H1 (cell line): Measurements from ENCODE around the gene ALPG. TPM values are rescaled to one million over a fixed set of nuclear protein-coding genes. Genes with fewer than 3 reads are reported as not detected.

Source experiments
- CTCF ChIA-PET: fragments of 300-600 bp; sonication (Branson Sonifier 250); formaldehyde crosslinking; loops from one replicate; lab custom pipeline; 2021; ENCODE audit not compliant: partially characterized antibody; lab: Charles Lee
- POLR2A ChIA-PET: fragments of 300-600 bp; sonication (Branson Sonifier 250); formaldehyde crosslinking; loops from one replicate; lab custom pipeline; 2021; ENCODE audit warnings: inconsistent platforms; ENCODE audit not compliant: partially characterized antibody; lab: Charles Lee
- DNase-seq, 2 experiments: peaks; one replicate each; pipeline versions ENCODE4 v3.0.0 to v3.0.0-alpha.2; 2010 to 2022; ENCODE audit warnings: low spot score in 2 of 2, low read depth in 1 of 2, mixed read lengths in 1 of 2
- FAIRE-seq: peaks from 2 replicates; lab custom pipeline; 2011; peaks lifted over from hg19 to GRCh38; lab: Jason Lieb, UNC
- H2AFZ ChIP-seq: 2 replicates; pipeline ENCODE4 v1.8.1; 2012; ENCODE audit warnings: low read length, inconsistent platforms
- H2AK5ac ChIP-seq: 2 replicates; pipeline ENCODE4 v1.6.1; 2013; ENCODE audit warnings: low read depth, low read length
- H2BK120ac ChIP-seq: replicated peaks from 2 replicates; pipeline ENCODE3; 2013; ENCODE audit warnings: low read depth, low read length, inconsistent platforms
- H2BK12ac ChIP-seq: 2 replicates; pipeline ENCODE4 v1.6.1; 2013; ENCODE audit warnings: low read depth, low read length
- H2BK15ac ChIP-seq: 2 replicates; pipeline ENCODE4 v1.6.1; 2013; ENCODE audit warnings: low read length
- H2BK20ac ChIP-seq: 2 replicates; pipeline ENCODE4 v1.6.1; 2013; ENCODE audit warnings: low read length
- H2BK5ac ChIP-seq: 2 replicates; pipeline ENCODE4 v1.6.1; 2013; ENCODE audit warnings: low read depth, low read length
- H3K14ac ChIP-seq: 2 replicates; pipeline ENCODE4 v1.6.1; 2013; ENCODE audit warnings: inconsistent platforms; ENCODE audit not compliant: insufficient read length
- H3K18ac ChIP-seq: 2 replicates; pipeline ENCODE4 v1.6.1; 2013; ENCODE audit warnings: low read length; ENCODE audit errors: extremely low read depth
- H3K23ac ChIP-seq: 2 replicates; pipeline ENCODE4 v1.6.1; 2013; ENCODE audit warnings: inconsistent platforms; ENCODE audit not compliant: insufficient read length
- H3K23me2 ChIP-seq: 2 replicates; pipeline ENCODE4 v1.6.1; 2013; ENCODE audit warnings: low read depth, low read length
- H3K27ac ChIP-seq: 2 replicates; pipeline ENCODE4 v1.6.1; 2011; ENCODE audit warnings: low read depth, low read length, inconsistent platforms
- H3K27me3 ChIP-seq, 4 experiments: replicated peaks in 1 of 4; 1 replicate in 1 of 4; 2 replicates in 3 of 4; pipeline versions ENCODE4 v1.6.1 to v1.8.1; 2011 to 2013; ENCODE audit warnings: low read length in 3 of 4, mild to moderate bottlenecking in 3 of 4, inconsistent platforms in 2 of 4, mixed read lengths in 2 of 4, moderate library complexity in 1 of 4; ENCODE audit not compliant: control insufficient read depth in 3 of 4, insufficient read depth in 3 of 4; ENCODE audit errors: extremely low read depth in 1 of 4
- H3K36me3 ChIP-seq, 4 experiments: 2 replicates each; pipeline versions ENCODE4 v1.6.1 to v1.8.1; 2011 to 2013; ENCODE audit warnings: mild to moderate bottlenecking in 4 of 4, low read length in 3 of 4, moderate library complexity in 2 of 4, control low read depth in 1 of 4, inconsistent platforms in 1 of 4; ENCODE audit not compliant: insufficient read depth in 4 of 4, control insufficient read depth in 2 of 4
- H3K4ac ChIP-seq: replicated peaks from 2 replicates; pipeline ENCODE3; 2013; ENCODE audit warnings: low read length, low read depth, mixed read lengths, inconsistent platforms; ENCODE audit not compliant: insufficient read length
- H3K4me1 ChIP-seq, 4 experiments: replicated peaks in 1 of 4; 1 replicate in 1 of 4; 2 replicates in 3 of 4; pipeline versions ENCODE4 v1.6.1 to v1.8.1; 2011 to 2013; ENCODE audit warnings: low read length in 3 of 4, inconsistent platforms in 2 of 4, mixed read lengths in 1 of 4; ENCODE audit not compliant: insufficient read depth in 4 of 4, control insufficient read depth in 3 of 4
- H3K4me2 ChIP-seq, 2 experiments: 2 replicates each; pipeline versions ENCODE4 v1.6.1 to v1.8.1; 2011 to 2013; ENCODE audit warnings: low read depth in 2 of 2, low read length in 2 of 2, control low read depth in 1 of 2, inconsistent platforms in 1 of 2, mild to moderate bottlenecking in 1 of 2; ENCODE audit not compliant: insufficient read depth in 1 of 2
- H3K4me3 ChIP-seq, 4 experiments: fragments of 200-600, 300-600 bp in 1 of 4; sonication (generic), shearing (Covaris generic), sonication (Bioruptor Twin) in 1 of 4; 2 replicates each; pipeline versions ENCODE4 v1.5.1 to v1.8.1; 2011 to 2016; ENCODE audit warnings: low read length in 4 of 4, low read depth in 3 of 4, control low read depth in 2 of 4, inconsistent platforms in 2 of 4, mild to moderate bottlenecking in 2 of 4, mixed read lengths in 1 of 4, moderate library complexity in 1 of 4; ENCODE audit not compliant: insufficient read depth in 2 of 4; ENCODE audit errors: extremely low read depth in 1 of 4
- H3K56ac ChIP-seq: replicated peaks from 2 replicates; pipeline ENCODE3; 2013; ENCODE audit warnings: low read depth, mild to moderate bottlenecking, mixed read lengths, low read length, inconsistent platforms; ENCODE audit not compliant: insufficient read length
- H3K79me1 ChIP-seq: 2 replicates; pipeline ENCODE4 v1.6.1; 2013; ENCODE audit warnings: low read depth, low read length, control low read depth
- H3K79me2 ChIP-seq, 2 experiments: 2 replicates each; pipeline versions ENCODE4 v1.6.1 to v1.8.1; 2012 to 2013; ENCODE audit warnings: low read length in 2 of 2, mild to moderate bottlenecking in 2 of 2, inconsistent platforms in 1 of 2; ENCODE audit not compliant: insufficient read depth in 2 of 2, control insufficient read depth in 1 of 2
- H3K9ac ChIP-seq, 4 experiments: replicated peaks in 1 of 4; 1 replicate in 1 of 4; 2 replicates in 3 of 4; pipeline versions ENCODE4 v1.6.1 to v1.8.1; 2011 to 2013; ENCODE audit warnings: low read depth in 3 of 4, low read length in 3 of 4, control low read depth in 2 of 4, mild to moderate bottlenecking in 2 of 4, moderate library complexity in 2 of 4, inconsistent platforms in 1 of 4; ENCODE audit errors: extremely low read depth in 1 of 4
- H3K9me3 ChIP-seq, 2 experiments: 2 replicates each; pipeline versions ENCODE4 v1.6.1 to v1.8.1; 2012 to 2013; ENCODE audit warnings: mild to moderate bottlenecking in 2 of 2, moderate library complexity in 2 of 2, control low read depth in 1 of 2, inconsistent platforms in 1 of 2, low read depth in 1 of 2, low read length in 1 of 2, mixed read lengths in 1 of 2; ENCODE audit not compliant: insufficient read depth in 2 of 2
- H4K20me1 ChIP-seq, 2 experiments: replicated peaks in 1 of 2; 2 replicates each; pipeline versions ENCODE3 to v1.8.1; 2011 to 2013; ENCODE audit warnings: inconsistent platforms in 2 of 2, low read length in 2 of 2, mild to moderate bottlenecking in 1 of 2; ENCODE audit not compliant: insufficient read depth in 2 of 2, control insufficient read depth in 1 of 2
- H4K5ac ChIP-seq: 2 replicates; pipeline ENCODE4 v1.6.1; 2013; ENCODE audit warnings: low read length, low read depth, mixed read lengths, inconsistent platforms; ENCODE audit not compliant: insufficient read length
- H4K8ac ChIP-seq: 2 replicates; pipeline ENCODE4 v1.8.0; 2013; ENCODE audit warnings: mild to moderate bottlenecking, moderate library complexity, low read length, inconsistent platforms; ENCODE audit not compliant: insufficient read depth; ENCODE audit errors: extremely low read depth
- H4K91ac ChIP-seq: replicated peaks from 2 replicates; pipeline ENCODE3; 2013; ENCODE audit warnings: low read length, mixed read lengths, inconsistent platforms; ENCODE audit not compliant: insufficient read length
- BCL11A ChIP-seq, 2 experiments: IDR thresholded peaks; one replicate each; pipeline ENCODE4 v1.6.1; 2011; ENCODE audit warnings: low read depth in 2 of 2, low read length in 2 of 2, mild to moderate bottlenecking in 2 of 2
- CEBPB ChIP-seq: IDR thresholded peaks from 2 replicates; pipeline ENCODE4 v1.6.1; 2012; ENCODE audit warnings: low read depth, low read length
- CHD1 ChIP-seq: IDR thresholded peaks from 2 replicates; pipeline ENCODE4 v1.6.1; 2012; ENCODE audit warnings: low read depth, low read length, improper control_type of control experiment
- JUN ChIP-seq: IDR thresholded peaks from 2 replicates; pipeline ENCODE4 v1.6.1; 2011; ENCODE audit warnings: low read depth, mild to moderate bottlenecking, improper control_type of control experiment, low read length
- KDM1A ChIP-seq: fragments of 200-600, 300-600 bp; sonication (generic); IDR thresholded peaks from 2 replicates; pipeline ENCODE4 v1.7.1; 2016; ENCODE audit warnings: mild to moderate bottlenecking, low read length, borderline replicate concordance
- MAFK ChIP-seq: IDR thresholded peaks from 2 replicates; pipeline ENCODE4 v1.6.1; 2012; ENCODE audit warnings: low read depth, mild to moderate bottlenecking, improper control_type of control experiment, low read length
- NANOG ChIP-seq: IDR thresholded peaks from 2 replicates; pipeline ENCODE4 v1.6.1; 2011; ENCODE audit warnings: low read length, low read depth, mild to moderate bottlenecking, inconsistent platforms; ENCODE audit not compliant: insufficient read depth, poor library complexity, severe bottlenecking
- RFX5 ChIP-seq: IDR thresholded peaks from 2 replicates; pipeline ENCODE4 v1.6.1; 2011; ENCODE audit warnings: low read depth, low read length, improper control_type of control experiment, borderline replicate concordance
- SP2 ChIP-seq: IDR thresholded peaks from 2 replicates; pipeline ENCODE4 v1.6.1; 2012; ENCODE audit warnings: mild to moderate bottlenecking, low read length, inconsistent platforms
- SUZ12 ChIP-seq: fragments of 200-600 bp; sonication (generic); IDR thresholded peaks from 2 replicates; pipeline ENCODE4 v1.6.1; 2012; ENCODE audit warnings: mild to moderate bottlenecking, inconsistent platforms, low read length, moderate library complexity, mixed read lengths
- ZNF274 ChIP-seq: IDR thresholded peaks from 2 replicates; pipeline ENCODE4 v1.7.0; 2012; ENCODE audit warnings: low read length, borderline replicate concordance; ENCODE audit errors: extremely low read depth
- WGBS, 2 experiments: shearing (Covaris generic) in 1 of 2; methylation state at CpG; one replicate each; pipeline versions ENCODE4 v1.1.6 to v1.1.7; 2013 to 2015; ENCODE audit warnings: low lambda C conversion rate in 2 of 2, mixed read lengths in 2 of 2, inconsistent platforms in 1 of 2, low coverage in 1 of 2, missing lambda C conversion rate in 1 of 2; ENCODE audit not compliant: insufficient replicate concordance in 2 of 2, insufficient coverage in 1 of 2, insufficient read length in 1 of 2; ENCODE audit errors: extremely low coverage in 1 of 2, missing lambda C conversion rate in 1 of 2; 5-methylcytosine and 5-hydroxymethylcytosine counted together
- polyA plus RNA-seq, 7 experiments: library from polyadenylated mRNA; depleted of rRNA in 3 of 7; stranded (reverse) in 5 of 7; unstranded in 2 of 7; fragments of >200 nt in 5 of 7; fragments of 200-250 nt in 2 of 7; gene quantifications; 1 replicate in 5 of 7; 2 replicates in 1 of 7; 4 replicates in 1 of 7; pipeline versions ENCODE4 v1.2.1 to v1.2.3, GENCODE V29; 2011 to 2013; ENCODE audit warnings: missing spikeins in 2 of 7, mixed read lengths in 2 of 7
- total RNA-seq: library from RNA; stranded (reverse); fragmentation: NEBNext Ultra II Directional; extraction: Animal tissue kit (Norgen Biotek cat#: 25700); gene quantifications from 2 replicates; pipeline ENCODE4 v1.2.1, GENCODE V29; 2021
- TF ChIP-seq, protein P1 (sequence below): IDR thresholded peaks from 2 replicates; pipeline ENCODE4 v1.6.1; 2012; ENCODE audit warnings: inconsistent platforms

Gene ALPG
- total and polyA plus RNA-seq, 2 of the 8 experiments (the other 6 are each of a cell fraction or from before 2014, with no cell fraction given) = 0.56 to 2.1 TPM

- H3K23me2 ChIP-seq = no peaks in the 10 kb centered on the region
- H4K8ac ChIP-seq = no peak overlapping the region; the same call in 1 of the 2 replicates
- no peak overlapping the region for H3K23ac ChIP-seq
- 84% methylated on average over 12 of the region's 12 CpGs; no CpG with 5 or more reads in 1 of the 2 experiments for WGBS, 2 experiments
- H4K20me1 ChIP-seq = no peaks in the 10 kb centered on the region
- no peaks in the 10 kb centered on the region for H3K36me3 ChIP-seq
- H2BK12ac ChIP-seq = 0 out of 2 replicates have a peak overlapping the region, but pooled peaks have one; percentile 71
- H4K91ac ChIP-seq = no peak overlapping the region
- no peak overlapping the region for H2BK120ac ChIP-seq
- no peak overlapping the region for H3K14ac ChIP-seq
- no peak overlapping the region for H3K9ac ChIP-seq
- no peaks in the 10 kb centered on the region for H3K79me1 ChIP-seq
- H3K79me2 ChIP-seq = no peaks in the 10 kb centered on the region
- H3K9me3 ChIP-seq = no peaks in the 10 kb centered on the region
- peaks cover 0 to 13% (median 9%) of the 10 kb centered on the region in 4 experiments; a peak in 6 of 7 replicates for H3K4me1 ChIP-seq
- DNase-seq = no peak
- no peak overlapping the region for H2BK15ac ChIP-seq
- no peak overlapping the region for H3K4ac ChIP-seq
- H3K4me3 ChIP-seq = no peak overlapping the region
- H4K5ac ChIP-seq = no peak overlapping the region
- no peak overlapping the region for H2AFZ ChIP-seq
- H2BK20ac ChIP-seq = no peak overlapping the region
- no peak overlapping the region for H3K56ac ChIP-seq
- no peak overlapping the region for H2BK5ac ChIP-seq
- POLR2A ChIA-PET = interaction anchor here (0.9 to 1.6 kb wide), 7 partner anchors 12 to 26 kb away, joined by 3 to 5 read pairs (median 4); no protein-coding TSS in a partner anchor
- H3K18ac ChIP-seq = no peak overlapping the region; the same call in 1 of the 2 replicates
- H3K27me3 ChIP-seq = peaks cover 0 to 2% (median 0%) of the 10 kb centered on the region in 4 experiments; a peak in 2 of 7 replicates
- H3K27ac ChIP-seq = no peak overlapping the region
- H2AK5ac ChIP-seq = no peak overlapping the region
- H3K4me2 ChIP-seq = no peak overlapping the region
- CTCF ChIA-PET = interaction anchor here (0.6 to 6.8 kb wide), 40 partner anchors 10 to 536 kb away, joined by 3 to 82 read pairs (median 4); partner anchors contain the start of genes ALPG and PRSS56
- FAIRE-seq = no peak
- TF ChIP-seq KDM1A (no peak), NANOG (no peak), CHD1 (no peak), MAFK (no peak), SP2 (no peak), RFX5 (no peak), JUN (no peak), SUZ12 (no peak), CEBPB (no peak), ZNF274 (no peak), BCL11A (IDR thresholded peaks at IDR 0.05; ENCODE audit: low read depth in 2 of 2, low read length in 2 of 2) (no peak)
- TF ChIP-seq, protein P1, sequence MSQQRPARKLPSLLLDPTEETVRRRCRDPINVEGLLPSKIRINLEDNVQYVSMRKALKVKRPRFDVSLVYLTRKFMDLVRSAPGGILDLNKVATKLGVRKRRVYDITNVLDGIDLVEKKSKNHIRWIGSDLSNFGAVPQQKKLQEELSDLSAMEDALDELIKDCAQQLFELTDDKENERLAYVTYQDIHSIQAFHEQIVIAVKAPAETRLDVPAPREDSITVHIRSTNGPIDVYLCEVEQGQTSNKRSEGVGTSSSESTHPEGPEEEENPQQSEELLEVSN = no peak
These were observed 30.5 kb downstream of the ALPG start for GRCh38 chr2:232437195-232437571.
